H9 (cell line): ENCODE data around the gene KLHL14. TPM values are rescaled to one million over a fixed set of nuclear protein-coding genes. Genes with fewer than 3 reads are reported as not detected.

ENCODE experiments used
- DNase-seq: peaks from one replicate; pipeline ENCODE4 v3.0.0-alpha.2; 2017
- H2AFZ ChIP-seq: one replicate; pipeline ENCODE4 v1.6.1; 2013; ENCODE audit warnings: mild to moderate bottlenecking, low read length, control low read depth, moderate library complexity
- H2AK5ac ChIP-seq: 2 replicates; pipeline ENCODE4 v1.6.1; 2013; ENCODE audit warnings: low read length, control low read depth, mixed read lengths; ENCODE audit not compliant: insufficient read length
- H2BK120ac ChIP-seq: one replicate; pipeline ENCODE4 v1.6.1; 2013; ENCODE audit warnings: low read depth, mild to moderate bottlenecking, low read length, control low read depth, inconsistent platforms; ENCODE audit not compliant: poor library complexity, severe bottlenecking
- H2BK12ac ChIP-seq: 2 replicates; pipeline ENCODE4 v1.6.1; 2013; ENCODE audit warnings: low read length, control low read depth, mixed read lengths, low read depth; ENCODE audit not compliant: insufficient read length
- H2BK15ac ChIP-seq: 2 replicates; pipeline ENCODE4 v1.6.1; 2013; ENCODE audit warnings: low read depth, low read length, control low read depth
- H2BK20ac ChIP-seq: one replicate; pipeline ENCODE4 v1.6.1; 2013; ENCODE audit warnings: low read depth, mild to moderate bottlenecking, low read length, control low read depth, inconsistent platforms; ENCODE audit not compliant: poor library complexity, severe bottlenecking
- H2BK5ac ChIP-seq: 2 replicates; pipeline ENCODE4 v1.6.1; 2013; ENCODE audit warnings: low read length, control low read depth, mixed read lengths; ENCODE audit not compliant: insufficient read length
- H3K14ac ChIP-seq: 2 replicates; pipeline ENCODE4 v1.6.1; 2013; ENCODE audit warnings: low read length, control low read depth; ENCODE audit not compliant: insufficient read depth
- H3K18ac ChIP-seq: 2 replicates; pipeline ENCODE4 v1.6.1; 2013; ENCODE audit warnings: low read depth, mild to moderate bottlenecking, mixed read lengths, low read length, control low read depth; ENCODE audit not compliant: insufficient read length
- H3K23ac ChIP-seq: 2 replicates; pipeline ENCODE4 v1.6.1; 2013; ENCODE audit warnings: low read length, control low read depth, mixed read lengths, low read depth; ENCODE audit not compliant: insufficient read length
- H3K23me2 ChIP-seq: 2 replicates; pipeline ENCODE4 v1.6.1; 2013; ENCODE audit warnings: low read depth, mild to moderate bottlenecking, mixed read lengths, low read length, control low read depth; ENCODE audit not compliant: insufficient read length, poor library complexity, severe bottlenecking
- H3K27ac ChIP-seq: 2 replicates; pipeline ENCODE4 v1.5.1; 2013; ENCODE audit warnings: low read length, control low read depth, mixed read lengths, low read depth; ENCODE audit not compliant: insufficient read length
- H3K27me3 ChIP-seq: 2 replicates; pipeline ENCODE4 v1.6.1; 2013; ENCODE audit warnings: low read length, control low read depth, inconsistent platforms; ENCODE audit not compliant: insufficient read depth
- H3K4ac ChIP-seq: 2 replicates; pipeline ENCODE4 v1.6.1; 2013; ENCODE audit warnings: low read depth, mild to moderate bottlenecking, control low read depth, inconsistent platforms, low read length, moderate library complexity
- H3K4me1 ChIP-seq: 2 replicates; pipeline ENCODE4 v1.6.1; 2013; ENCODE audit warnings: low read length, control low read depth, inconsistent platforms; ENCODE audit not compliant: insufficient read depth
- H3K4me2 ChIP-seq: 2 replicates; pipeline ENCODE4 v1.6.1; 2013; ENCODE audit warnings: low read length, control low read depth, mixed read lengths; ENCODE audit not compliant: insufficient read length, insufficient read depth
- H3K56ac ChIP-seq: 2 replicates; pipeline ENCODE4 v1.6.1; 2013; ENCODE audit warnings: low read depth, mild to moderate bottlenecking, mixed read lengths, low read length, control low read depth; ENCODE audit not compliant: insufficient read length
- H3K79me1 ChIP-seq: 2 replicates; pipeline ENCODE4 v1.6.1; 2013; ENCODE audit warnings: low read depth, mild to moderate bottlenecking, moderate library complexity, low read length, control low read depth, inconsistent platforms; ENCODE audit not compliant: insufficient read depth, poor library complexity, severe bottlenecking
- H3K79me2 ChIP-seq: 2 replicates; pipeline ENCODE4 v1.6.1; 2013; ENCODE audit warnings: low read length, control low read depth, inconsistent platforms; ENCODE audit not compliant: insufficient read depth
- H3K9ac ChIP-seq: 2 replicates; pipeline ENCODE4 v1.6.1; 2013; ENCODE audit warnings: low read length, control low read depth, mixed read lengths; ENCODE audit not compliant: insufficient read length; ENCODE audit errors: extremely low read depth
- H3K9me3 ChIP-seq: one replicate; pipeline ENCODE4 v1.6.1; 2013; ENCODE audit warnings: low read depth, low read length, inconsistent platforms; ENCODE audit not compliant: control insufficient read depth
- H3T11ph ChIP-seq: one replicate; pipeline ENCODE4 v1.6.1; 2013; ENCODE audit warnings: mild to moderate bottlenecking, low read length, control low read depth, inconsistent platforms
- H4K20me1 ChIP-seq: one replicate; pipeline ENCODE4 v1.6.1; 2013; ENCODE audit not compliant: control insufficient read depth, insufficient read length, insufficient read depth
- H4K5ac ChIP-seq: 2 replicates; pipeline ENCODE4 v1.6.1; 2013; ENCODE audit warnings: low read depth, mild to moderate bottlenecking, mixed read lengths, low read length, control low read depth; ENCODE audit not compliant: insufficient read length
- H4K8ac ChIP-seq: replicated peaks from 2 replicates; pipeline ENCODE4 v1.6.1; 2013; ENCODE audit warnings: low read length, control low read depth, mixed read lengths, low read depth; ENCODE audit not compliant: insufficient read length
- H4K91ac ChIP-seq: 2 replicates; pipeline ENCODE4 v1.6.1; 2013; ENCODE audit warnings: low read depth, mild to moderate bottlenecking, moderate library complexity, mixed read lengths, low read length, control low read depth; ENCODE audit not compliant: insufficient read length
- H3K27ac Mint-ChIP-seq, 3 experiments: 2 replicates in 2 of 3; 3 replicates in 1 of 3; pipeline ENCODE4 v1.8.0; 2020 to 2021; ENCODE audit warnings: mixed read lengths in 3 of 3, mild to moderate bottlenecking in 1 of 3, moderate library complexity in 1 of 3
- H3K27me3 Mint-ChIP-seq: 2 replicates; pipeline ENCODE4 v1.8.0; 2021; ENCODE audit warnings: low read depth, mild to moderate bottlenecking, moderate library complexity, mixed read lengths
- H3K36me3 Mint-ChIP-seq, 3 experiments: 2 replicates in 2 of 3; 3 replicates in 1 of 3; pipeline ENCODE4 v1.8.0; 2020 to 2021; ENCODE audit warnings: low read depth in 3 of 3, mixed read lengths in 3 of 3; ENCODE audit not compliant: insufficient read depth in 1 of 3
- H3K4me1 Mint-ChIP-seq, 2 experiments: 2 replicates each; pipeline ENCODE4 v1.8.0; 2020; ENCODE audit warnings: mixed read lengths in 2 of 2
- H3K4me3 Mint-ChIP-seq, 2 experiments: 2 replicates in 1 of 2; 3 replicates in 1 of 2; pipeline ENCODE4 v1.8.0; 2020 to 2021; ENCODE audit warnings: mild to moderate bottlenecking in 2 of 2, mixed read lengths in 2 of 2, moderate library complexity in 1 of 2
- H3K9me3 Mint-ChIP-seq, 2 experiments: 2 replicates in 1 of 2; 3 replicates in 1 of 2; pipeline ENCODE4 v1.8.0; 2020; ENCODE audit warnings: mild to moderate bottlenecking in 2 of 2, mixed read lengths in 2 of 2, moderate library complexity in 1 of 2
- WGBS: extraction: QIAGEN DNeasy Blood & Tissue Kit; methylation state at CpG from one replicate; pipeline ENCODE4 v1.1.7; 2013; ENCODE audit warnings: missing lambda C conversion rate, low lambda C conversion rate, mixed read lengths; ENCODE audit not compliant: insufficient read length; ENCODE audit errors: extremely low coverage; 5-methylcytosine and 5-hydroxymethylcytosine counted together
- total RNA-seq: library from RNA; stranded (reverse); gene quantifications from 2 replicates; pipeline ENCODE4 v1.2.1, GENCODE V29; 2021
- TF ChIP-seq, protein P1 (sequence below): fragments of 200-600 bp; sonication (generic); conservative IDR thresholded peaks from 3 replicates; pipeline ENCODE4 v1.8.0; 2021; ENCODE audit warnings: antibody characterized with exemption, mild to moderate bottlenecking

KLHL14 gene
- total RNA-seq, 1 experiment from 2014 or later, result 1.0 TPM

DNA sequence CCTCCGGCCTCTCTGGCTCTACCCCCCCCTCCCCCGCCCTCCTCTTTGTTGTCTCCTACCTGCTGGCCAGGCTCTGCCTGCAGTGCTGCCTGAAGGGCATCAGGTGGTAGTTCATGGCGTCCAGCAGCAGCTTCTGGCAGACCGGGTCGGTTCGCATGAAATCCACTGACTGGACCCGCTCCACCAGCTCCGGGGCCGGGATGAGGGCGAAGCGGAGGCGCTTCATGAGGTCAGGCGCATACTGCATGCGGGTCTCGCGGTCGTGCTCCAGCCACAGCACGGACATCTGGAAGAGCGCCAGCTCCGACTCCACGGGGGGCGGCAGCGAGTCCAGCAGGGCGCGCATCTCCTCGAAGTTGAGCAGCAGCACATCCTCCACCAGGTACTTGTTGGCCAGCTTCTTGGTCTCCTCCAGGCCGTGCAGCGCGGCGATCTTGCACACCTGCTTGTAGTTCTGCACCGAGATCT is 3.2 kb downstream of the KLHL14 start:
- TF ChIP-seq, protein P1, sequence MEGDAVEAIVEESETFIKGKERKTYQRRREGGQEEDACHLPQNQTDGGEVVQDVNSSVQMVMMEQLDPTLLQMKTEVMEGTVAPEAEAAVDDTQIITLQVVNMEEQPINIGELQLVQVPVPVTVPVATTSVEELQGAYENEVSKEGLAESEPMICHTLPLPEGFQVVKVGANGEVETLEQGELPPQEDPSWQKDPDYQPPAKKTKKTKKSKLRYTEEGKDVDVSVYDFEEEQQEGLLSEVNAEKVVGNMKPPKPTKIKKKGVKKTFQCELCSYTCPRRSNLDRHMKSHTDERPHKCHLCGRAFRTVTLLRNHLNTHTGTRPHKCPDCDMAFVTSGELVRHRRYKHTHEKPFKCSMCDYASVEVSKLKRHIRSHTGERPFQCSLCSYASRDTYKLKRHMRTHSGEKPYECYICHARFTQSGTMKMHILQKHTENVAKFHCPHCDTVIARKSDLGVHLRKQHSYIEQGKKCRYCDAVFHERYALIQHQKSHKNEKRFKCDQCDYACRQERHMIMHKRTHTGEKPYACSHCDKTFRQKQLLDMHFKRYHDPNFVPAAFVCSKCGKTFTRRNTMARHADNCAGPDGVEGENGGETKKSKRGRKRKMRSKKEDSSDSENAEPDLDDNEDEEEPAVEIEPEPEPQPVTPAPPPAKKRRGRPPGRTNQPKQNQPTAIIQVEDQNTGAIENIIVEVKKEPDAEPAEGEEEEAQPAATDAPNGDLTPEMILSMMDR, result no peak
- Histone ChIP-seq H3K4ac (no peak overlapping the region), H3K18ac (no peak overlapping the region), H3K79me2 (no peaks in the 10 kb centered on the region), H3K23ac (no peak overlapping the region), H2AK5ac (no peak overlapping the region), H2BK5ac (no peak overlapping the region), H3K4me1 (peaks cover 9% of the 10 kb centered on the region; the same call in 1 of the 2 replicates), H2BK12ac (no peak overlapping the region), H3K27ac (no peak overlapping the region), H2AFZ (no peak overlapping the region), H4K91ac (no peak overlapping the region), H3K23me2 (peaks cover 34% of the 10 kb centered on the region), H3K9me3 (no peaks in the 10 kb centered on the region), H2BK120ac (no peak overlapping the region), H3K79me1 (no peaks in the 10 kb centered on the region), H2BK15ac (no peak overlapping the region), H3T11ph (no peak overlapping the region), H3K4me2 (peak overlapping the region; percentile 94), H3K27me3 (peaks cover 31% of the 10 kb centered on the region), H3K9ac (peak overlapping the region; percentile 7), H3K14ac (no peak overlapping the region), H4K5ac (no peak overlapping the region), H3K56ac (no peak overlapping the region), H2BK20ac (no peak overlapping the region), H4K20me1 (no peaks in the 10 kb centered on the region), H4K8ac (no peak overlapping the region)
- H3K36me3 Mint-ChIP-seq, result no peaks in the 10 kb centered on the region
- no peaks in the 10 kb centered on the region for H3K9me3 Mint-ChIP-seq
- peaks cover 33 to 38% of the 10 kb centered on the region in 2 experiments for H3K4me1 Mint-ChIP-seq
- peak overlapping the region; percentile 80 to 97 for H3K4me3 Mint-ChIP-seq
- H3K27ac Mint-ChIP-seq, result peak overlapping the region in 1 of 3 experiments; percentile 92; a peak in 2 of 7 replicates
- peaks cover 67% of the 10 kb centered on the region for H3K27me3 Mint-ChIP-seq
- no CpG with 5 or more reads among the region's 31 CpGs for WGBS
- peak; percentile 70 for DNase-seq
